NCI-H774 (cell line): ENCODE data around the gene TM4SF4.
A peak's percentile ranks its signal among the peaks of the same experiment; 100 is the strongest.

ENCODE experiments used
- DNase-seq: peaks from one replicate; lab custom pipeline; 2025; lab: John Stamatoyannopoulos, UW

The TM4SF4 gene

DNA sequence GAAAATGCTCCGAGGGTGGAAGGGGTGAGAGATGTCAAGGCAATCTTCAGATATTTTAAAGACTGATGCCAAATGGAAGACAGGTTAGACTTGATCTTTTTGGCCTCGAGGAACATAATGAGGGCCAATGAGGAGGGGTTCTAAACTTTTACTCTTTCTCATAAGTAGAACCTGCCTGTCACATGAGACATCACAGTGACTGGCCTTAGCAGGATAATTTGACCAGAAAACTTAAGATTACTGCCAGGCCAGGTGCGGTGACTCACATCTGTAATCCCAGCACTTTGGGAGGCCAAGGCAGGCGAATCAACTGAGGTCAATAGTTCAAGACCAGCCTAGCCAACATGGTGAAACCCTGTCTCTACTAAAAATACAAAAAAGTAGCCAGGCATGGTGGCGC lies 12.2 kb downstream of the TM4SF4 start:
- DNase-seq: no peak

DNA sequence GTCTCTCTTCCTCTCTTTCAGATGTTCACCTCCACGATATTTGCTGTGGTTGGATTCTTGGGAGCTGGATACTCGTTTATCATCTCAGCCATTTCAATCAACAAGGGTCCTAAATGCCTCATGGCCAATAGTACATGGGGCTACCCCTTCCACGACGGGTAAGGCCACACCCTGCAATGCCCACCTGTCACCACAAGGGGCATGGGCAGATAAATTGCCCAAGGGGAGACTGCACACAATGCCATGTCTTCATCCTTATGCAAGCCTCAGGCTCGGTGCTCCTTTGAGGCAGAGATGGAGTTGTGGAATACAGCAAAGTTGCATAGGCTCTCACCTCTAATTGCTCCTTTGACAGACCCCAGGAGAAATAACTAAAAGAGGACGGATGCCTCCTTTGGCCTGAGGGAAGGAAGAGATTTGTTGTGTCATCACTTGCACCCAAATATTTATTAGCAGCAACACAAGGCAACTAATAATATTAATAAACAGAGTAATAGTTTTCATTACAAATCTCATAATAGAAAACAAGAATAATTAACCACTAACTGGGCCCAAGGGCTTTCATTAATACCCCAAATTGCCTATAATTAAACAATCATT lies 13.2 kb downstream of the TM4SF4 start:
- no peak for DNase-seq

DNA sequence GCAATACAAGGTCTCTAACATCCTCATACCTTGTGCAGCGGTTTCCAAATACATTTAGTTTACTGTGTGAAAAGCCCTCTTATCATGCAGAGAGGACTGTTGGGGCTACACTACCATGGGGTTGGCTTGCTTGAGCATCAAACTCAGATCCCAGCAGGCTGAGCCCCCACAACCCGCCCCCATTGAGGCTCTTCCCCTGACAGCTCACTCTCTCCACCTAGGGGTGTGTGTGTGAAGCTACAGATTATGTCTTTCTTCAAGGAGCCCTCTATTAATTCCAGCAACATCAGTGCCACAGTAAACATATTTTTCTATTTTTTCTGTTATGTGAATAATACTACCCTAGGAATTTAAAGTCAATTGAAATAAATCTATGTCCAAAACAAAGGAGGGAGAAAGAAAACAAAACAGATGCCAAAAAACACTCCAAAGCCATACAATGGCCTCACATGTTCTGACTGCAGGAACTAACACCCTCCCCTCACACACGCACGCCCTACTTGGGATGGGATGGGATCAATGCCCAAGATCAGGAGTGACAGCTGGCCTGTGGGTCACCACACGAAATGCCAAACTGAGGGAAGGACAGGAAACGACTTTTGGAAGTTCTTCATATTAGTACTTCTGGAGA lies 14.7 kb downstream of the TM4SF4 start:
- DNase-seq: no peak

DNA sequence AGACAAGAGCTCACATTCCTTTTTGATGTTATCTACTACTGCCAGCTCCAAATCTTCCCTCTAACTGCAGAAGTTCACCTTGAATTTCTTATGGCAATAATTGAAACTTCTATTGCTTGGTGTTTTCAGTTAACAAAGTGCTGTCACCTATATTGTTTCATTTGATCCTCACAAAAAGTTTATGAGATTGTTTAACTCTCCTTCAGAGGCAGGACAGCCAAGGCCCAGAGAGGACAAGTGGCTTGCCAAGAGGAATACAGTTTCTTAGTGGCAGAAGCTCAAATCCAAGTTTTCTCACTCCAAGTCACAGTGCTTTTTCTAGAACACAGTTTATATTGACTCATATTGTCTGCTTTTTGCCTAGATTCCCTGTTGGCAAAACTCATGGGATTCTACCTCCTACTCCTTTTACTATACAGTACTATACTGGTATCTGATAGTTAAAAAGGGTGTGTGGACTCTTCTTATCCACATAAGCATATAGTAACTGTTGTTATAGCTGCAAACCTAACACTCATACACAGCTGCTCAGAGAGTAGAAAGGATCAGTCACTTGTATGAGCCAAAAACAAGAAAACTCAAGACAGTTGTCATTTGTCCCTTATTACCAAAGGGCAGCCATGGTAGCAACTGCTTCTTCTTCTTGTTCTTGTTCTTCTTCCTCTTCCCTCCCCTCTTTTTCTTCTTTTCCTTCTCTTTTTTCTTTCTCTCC lies 15.9 kb downstream of the TM4SF4 start:
- DNase-seq: no peak

DNA sequence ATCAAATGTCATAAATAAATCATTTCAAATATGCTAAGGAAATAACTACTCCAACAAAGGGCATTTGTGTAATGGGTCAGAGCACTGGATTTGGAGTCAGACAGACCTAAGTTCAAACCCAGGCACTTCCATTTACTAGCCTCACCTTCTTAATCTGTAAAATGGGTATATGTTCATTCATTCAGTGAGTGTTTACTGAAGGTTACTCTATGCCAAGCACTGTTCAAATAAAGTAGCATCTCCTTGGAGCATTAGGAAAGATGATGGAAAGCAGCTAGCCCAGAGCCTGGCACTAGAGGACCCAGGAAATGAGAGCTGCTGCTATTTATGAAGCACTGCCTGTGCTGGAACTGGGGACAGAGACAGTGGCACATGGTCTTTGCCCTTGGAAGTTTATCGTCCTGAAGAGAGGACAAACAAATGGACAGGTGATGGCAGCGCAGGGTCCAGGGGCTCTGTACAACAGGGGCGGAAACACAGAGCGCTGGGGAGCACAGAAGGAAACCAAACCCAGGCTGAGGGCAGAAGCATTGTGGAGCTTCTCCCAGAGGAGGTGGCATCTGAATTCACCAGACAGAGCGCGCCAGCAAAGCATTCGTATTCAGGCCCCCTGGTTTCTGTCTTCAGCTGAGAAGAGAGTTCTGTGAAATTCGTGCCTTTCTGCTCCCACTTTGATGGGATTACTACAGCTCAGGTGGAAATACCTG lies 19.0 kb downstream of the TM4SF4 start:
- no peak for DNase-seq

DNA sequence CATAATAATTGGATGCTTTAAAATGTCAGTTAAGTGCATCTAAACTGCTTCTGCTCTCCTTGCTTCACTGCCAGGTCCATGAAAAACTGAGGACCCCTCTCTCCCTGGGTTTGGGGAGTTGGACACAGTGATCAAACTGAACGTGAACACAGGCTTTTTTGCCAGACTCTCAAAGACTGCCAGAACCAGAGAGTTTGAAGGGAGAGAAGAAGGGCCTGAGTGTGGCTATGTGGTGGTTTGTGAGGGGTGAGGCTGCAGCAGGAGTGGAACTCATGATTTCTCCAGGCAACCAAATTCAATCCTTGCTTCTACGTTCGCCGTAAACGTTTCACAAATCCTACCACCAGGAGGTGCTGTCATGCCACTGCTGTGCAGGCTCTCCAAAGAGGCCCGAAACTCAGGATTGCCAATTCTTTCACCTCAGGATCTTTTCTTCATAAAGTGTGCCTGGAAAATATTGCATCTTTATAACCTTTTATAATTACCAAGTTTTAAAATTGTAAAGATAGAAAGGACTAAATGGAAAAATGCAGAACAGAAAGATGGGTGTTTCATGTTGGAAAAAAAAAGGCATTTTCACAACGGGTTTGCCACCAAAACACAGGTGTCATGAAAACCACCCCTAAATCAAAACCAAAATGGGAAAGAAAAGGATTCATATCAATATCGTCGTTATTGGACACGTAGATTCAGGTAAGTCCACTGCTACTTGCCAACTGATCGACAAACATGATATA lies 19.7 kb downstream of the TM4SF4 start:
- peak; percentile 76 for DNase-seq

DNA sequence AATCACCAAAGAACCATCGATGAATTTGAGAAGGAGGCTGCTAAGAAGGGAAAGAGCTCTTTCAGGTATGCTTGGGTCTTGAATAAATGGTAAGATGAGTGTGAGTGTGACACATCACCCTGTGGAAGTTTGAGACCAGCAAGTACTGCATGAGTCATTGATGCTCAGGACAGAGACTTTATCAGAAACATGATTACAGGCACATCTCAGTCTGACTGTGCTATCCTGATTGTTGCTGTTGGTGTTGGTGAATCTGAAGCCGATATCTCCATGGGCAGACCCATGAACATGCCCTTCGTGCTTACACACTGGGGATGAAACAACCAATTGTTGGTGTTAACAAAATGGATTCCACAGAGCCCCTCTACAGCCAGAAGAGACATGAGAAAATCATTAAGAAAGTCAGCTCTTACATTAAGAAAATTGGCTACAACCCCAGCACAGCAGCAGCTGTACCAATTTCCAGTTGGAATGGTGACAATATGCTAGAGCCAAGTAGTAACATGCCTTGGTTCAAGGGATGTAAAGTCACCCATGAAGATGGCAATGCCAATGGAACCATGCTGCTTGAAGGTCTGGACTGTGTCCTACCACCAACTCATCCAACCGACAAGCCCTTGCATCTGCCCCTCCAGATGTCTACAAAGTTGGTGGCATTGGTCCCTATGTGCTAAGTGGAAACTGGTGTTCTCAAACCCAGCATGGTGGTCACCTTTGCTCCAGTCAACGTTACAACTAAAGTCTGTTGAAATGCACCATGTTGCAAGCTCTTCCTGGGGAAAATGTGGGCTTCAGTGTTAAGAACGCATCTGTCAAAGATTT lies 20.5 kb downstream of the TM4SF4 start:
- no peak for DNase-seq

DNA sequence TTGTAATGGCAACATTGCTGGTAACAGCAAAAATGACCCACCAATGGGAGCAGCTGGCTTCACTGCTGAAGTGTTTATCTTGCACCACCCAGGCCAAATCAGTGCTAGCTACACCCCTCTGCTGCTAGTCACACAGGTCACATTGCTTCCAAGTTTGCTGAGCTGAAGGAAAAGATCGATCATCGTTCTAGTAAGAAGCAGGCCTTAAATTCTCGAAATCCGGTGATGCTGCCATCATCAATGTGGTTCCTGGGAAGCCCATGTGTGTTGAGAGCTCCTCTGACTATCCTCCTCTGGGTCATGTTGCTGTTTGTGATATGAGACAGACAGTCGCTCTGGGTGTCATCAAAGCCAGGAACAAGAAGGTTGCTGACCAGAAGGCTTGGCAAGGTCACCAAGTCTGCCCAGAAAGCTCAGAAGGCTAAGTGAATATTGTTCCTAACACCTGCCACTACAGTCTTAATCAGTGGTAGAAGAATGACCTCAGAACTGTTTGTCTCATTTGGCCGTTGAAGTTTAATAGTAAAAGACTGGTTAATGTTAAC lies 21.2 kb downstream of the TM4SF4 start:
- DNase-seq: no peak

DNA sequence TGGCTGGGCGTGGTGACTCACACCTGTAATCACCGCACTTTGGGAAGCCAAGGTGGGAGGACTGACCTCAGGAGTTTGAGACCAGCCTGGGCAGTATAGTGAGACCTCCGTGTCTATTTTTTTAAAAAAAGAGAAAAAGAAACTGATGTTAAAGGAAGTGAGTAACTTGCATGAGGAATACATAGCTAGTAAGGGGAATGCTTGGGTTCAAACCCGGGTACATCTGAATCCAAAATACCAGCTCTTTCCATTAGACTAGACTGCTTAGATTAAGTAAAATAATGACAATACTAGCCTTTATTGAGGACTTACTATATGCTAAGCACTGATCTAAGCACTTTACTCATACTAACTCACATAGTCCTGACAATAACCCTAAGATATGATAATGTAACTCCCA lies 22.4 kb downstream of the TM4SF4 start:
- no peak for DNase-seq

DNA sequence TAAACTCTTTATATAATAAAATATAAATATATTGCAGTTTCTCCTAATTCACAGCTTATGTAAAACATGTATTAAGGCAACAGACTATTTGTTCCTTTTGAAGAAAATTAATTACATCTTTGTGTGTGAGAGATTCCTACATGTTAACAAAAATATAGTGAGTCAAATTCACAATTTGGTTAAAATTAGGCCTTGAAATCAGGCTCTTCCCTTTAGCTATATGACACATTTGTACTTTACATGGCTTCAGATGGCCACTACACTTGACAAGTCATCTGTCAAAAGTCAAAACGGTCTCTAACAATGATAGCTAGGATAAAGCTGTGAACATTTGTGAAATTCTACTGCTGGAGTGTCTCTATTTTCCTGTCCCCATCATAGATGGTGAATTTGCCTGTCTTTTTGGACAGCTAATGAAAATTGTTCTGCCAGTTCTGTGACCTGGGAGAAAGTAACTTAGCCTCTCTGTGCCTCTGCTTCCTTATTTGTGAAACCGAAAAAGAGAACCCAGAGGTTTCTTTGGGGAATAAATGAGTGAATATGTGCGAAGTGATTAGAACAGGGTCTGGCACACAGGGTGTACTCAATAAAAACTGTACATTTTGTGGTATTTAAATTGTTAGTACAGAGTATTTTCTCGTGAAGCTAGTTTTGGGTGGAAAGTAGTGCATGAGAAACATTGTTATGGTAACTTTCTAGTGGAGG lies 23.6 kb downstream of the TM4SF4 start:
- DNase-seq: no peak

DNA sequence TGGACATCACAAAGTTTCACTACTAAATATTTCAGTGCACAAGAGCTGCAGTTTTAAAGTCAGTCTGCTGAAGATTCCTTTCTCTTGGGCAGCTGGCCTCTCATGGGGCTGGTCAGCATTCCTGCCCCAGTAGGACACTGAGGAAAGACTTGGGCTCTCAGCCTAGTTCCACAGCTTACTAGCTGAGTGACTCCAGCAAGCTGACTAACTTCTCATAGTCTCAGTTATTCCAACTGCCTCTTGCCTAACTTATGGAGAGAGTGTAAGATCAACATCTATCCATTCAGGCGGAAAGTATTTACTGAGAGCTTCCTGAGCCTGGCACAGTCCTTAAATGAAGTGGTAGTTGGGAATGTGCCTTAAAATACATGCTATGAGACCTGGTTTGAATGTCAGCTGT lies 27.0 kb downstream of the TM4SF4 start:
- DNase-seq: no peak

DNA sequence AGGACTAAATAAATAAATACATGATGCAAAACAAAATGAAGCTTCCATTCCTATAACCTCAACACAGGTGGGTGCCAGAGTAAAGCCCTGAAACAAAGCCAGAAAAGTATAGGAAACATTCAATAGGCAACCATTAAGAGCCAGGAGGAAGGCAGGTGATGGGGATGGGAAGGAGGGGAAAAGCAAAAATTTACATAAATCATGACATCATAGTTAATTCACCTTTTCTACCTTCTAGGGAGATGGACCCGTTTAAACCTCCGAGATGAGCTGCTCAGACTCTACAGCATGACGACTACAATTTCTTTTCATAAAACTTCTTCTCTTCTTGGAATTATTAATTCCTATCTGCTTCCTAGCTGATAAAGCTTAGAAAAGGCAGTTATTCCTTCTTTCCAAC lies 27.9 kb downstream of the TM4SF4 start:
- no peak for DNase-seq

DNA sequence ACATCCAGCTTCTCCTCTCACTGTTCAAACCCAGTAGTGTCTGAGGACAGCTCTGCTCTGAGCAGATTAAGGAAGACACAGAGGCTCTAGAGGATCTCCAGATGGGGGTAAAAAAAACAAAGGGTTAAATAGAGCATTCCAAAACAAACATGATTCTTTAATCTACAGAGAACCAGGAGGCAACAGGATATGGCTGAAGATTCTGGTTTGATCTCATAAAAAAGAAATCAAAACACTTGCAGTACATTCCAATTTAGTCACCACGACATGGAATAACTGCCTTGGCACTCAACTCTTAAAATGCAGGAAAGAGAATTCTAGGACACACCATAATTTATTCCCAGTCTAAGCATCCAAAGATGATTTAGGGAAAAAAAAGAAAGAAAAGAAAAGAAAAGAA lies 32.0 kb downstream of the TM4SF4 start:
- no peak for DNase-seq

DNA sequence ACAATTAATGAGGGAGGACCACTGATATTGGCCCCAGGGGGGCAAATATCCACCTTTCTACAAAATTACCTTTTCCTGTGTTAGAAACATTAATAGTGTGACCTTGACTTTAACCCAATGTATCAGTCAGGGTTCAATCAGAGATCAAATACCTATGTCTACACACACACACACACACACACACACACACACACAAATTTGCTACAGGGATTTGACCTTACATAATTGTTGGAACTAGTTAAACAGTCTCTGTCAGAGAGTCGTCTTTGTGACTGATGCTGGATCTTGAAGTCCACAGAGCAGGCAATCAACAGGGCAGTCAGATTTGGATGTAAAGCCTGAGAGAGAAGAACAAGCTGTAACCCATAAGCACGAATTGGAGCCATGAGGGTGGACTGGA lies 32.5 kb downstream of the TM4SF4 start:
- no peak for DNase-seq

DNA sequence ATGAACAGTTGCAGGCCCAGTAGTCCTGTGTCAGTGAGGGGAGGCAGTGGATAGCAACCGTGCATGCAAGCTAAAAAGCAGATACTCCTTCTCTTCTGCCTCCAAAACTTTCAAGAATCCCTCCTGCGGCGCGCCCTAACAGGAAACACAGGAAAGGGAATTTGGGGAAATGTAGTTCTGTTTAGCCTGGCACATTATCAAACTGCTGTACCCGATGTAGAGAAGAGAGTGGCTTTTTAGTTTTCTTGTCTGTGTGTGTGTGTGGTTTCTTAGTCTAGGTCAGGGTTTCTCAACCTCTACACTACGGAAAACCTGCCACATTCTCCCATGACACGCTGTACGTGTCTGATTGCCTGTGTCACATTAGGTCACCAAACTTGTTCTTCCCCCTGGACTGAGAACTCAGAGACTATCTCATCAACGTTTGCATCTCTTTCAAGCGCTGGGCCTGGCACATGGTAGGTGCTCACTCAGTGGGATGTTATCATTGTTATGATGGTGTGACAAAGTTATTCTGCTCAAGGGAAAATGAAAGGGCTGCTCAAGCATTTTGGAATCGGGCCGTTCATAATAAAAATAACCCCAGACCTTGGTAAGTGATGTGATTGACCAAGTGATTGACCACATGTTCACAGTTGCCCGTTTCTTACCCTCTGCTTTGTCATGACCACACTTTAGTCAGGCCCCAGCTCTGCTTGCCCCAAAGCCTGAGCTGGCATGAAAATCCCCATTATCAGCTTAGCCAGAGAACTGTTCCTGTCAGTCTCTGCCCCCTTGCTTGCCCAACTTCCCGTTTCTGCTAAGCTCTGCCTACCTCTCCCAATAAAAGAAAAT lies 33.2 kb downstream of the TM4SF4 start:
- no peak for DNase-seq

DNA sequence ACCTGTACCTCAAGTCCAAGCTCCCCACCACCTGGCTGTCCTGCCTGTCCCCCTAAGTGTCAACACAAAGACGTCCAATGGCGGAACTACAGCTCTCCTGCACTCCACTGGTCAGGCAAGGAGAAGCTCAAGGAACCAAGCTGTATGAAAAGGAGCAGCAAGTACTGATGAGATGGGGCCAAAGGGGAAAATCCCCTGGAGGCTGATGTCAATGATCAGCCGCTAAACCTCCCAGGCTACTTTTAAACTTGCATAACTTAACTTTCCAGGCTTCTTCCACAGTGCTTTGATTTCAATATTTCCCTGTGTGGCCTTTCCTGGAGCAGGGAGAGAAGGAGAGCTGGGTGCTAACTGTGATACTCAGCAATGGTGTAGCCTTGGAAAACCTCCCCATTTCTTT lies 35.0 kb downstream of the TM4SF4 start:
- no peak for DNase-seq

DNA sequence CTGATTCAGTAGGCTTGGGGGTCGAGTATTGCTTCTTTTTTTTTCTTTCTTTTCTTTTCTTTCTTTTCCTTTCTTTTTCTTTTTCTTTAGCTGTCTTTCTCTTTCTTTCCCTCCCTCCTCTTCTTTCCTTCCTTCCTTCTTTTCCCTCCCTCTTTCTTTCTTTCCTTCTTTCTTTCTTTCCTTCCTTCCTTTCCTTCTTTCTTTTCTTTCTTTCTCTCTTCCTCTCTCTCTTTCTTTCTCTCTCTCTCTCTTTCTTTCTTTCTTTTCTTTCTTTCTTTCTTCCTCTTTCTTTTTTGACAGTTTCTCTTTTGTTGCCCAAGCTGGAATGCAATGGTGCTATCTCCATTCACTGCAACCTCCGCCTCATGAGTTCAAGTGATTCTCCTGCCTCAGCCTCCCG lies 36.0 kb downstream of the TM4SF4 start:
- no peak for DNase-seq

DNA sequence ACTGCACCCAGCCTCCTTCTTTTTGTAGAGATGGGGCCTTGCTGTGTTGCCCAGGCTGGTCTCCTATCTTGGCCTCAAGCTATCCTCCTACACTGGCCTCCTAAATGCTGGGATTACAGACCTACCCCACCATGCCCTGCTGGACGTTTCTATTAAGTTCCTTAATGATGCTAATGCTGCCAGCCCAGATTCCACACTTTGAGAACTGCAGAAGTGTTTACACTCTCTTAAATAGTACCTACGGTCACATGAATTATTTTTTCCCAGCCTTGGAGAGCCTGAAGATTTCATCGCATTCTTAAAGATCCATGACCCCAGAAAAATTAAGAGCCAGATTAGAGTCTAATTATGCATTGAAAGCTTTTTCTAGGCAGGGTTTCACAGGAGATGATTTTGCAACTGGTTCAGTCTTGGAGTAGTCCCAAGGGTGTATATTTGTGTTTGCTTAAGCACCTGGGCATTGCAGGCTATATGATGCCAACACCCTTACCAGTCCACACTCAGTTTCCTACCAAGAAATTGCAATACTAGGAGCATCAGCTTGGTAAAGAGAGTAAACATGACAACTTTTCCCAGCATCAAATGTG lies 36.6 kb downstream of the TM4SF4 start:
- no peak for DNase-seq
